Measurements from ENCODE around the gene MAN2B2.

The MAN2B2 gene

GRCh38 chr4:6539009-6539764 is 35.8 kb upstream of the MAN2B2 start:
- Mint-ChIP-seq H3K4me3 (no peak overlapping the region), H3K9me3 (peaks cover 3% of the 10 kb centered on the region), H3K27ac (no peak overlapping the region), H3K27me3 (ENCODE audit: low read depth) (peaks cover 49% of the 10 kb centered on the region), H3K4me1 (no peaks in the 10 kb centered on the region), H3K36me3 (ENCODE audit: low read depth) (no peaks in the 10 kb centered on the region)
- no peak for TF ChIP-seq CTCF (IDR thresholded peaks at IDR 0.05; ENCODE audit: unreplicated experiment in 3 of 3)

GRCh38 chr4:6540879-6541278 is 34.1 kb upstream of the MAN2B2 start:
- H3K27ac Mint-ChIP-seq: no peak overlapping the region

GRCh38 chr4:6541789-6542188 is 33.2 kb upstream of the MAN2B2 start:
- TF ChIP-seq CTCF (IDR thresholded peaks at IDR 0.05; ENCODE audit: unreplicated experiment in 3 of 3): no peak
- Mint-ChIP-seq H3K4me3 (no peak overlapping the region), H3K4me1 (no peaks in the 10 kb centered on the region), H3K27me3 (ENCODE audit: low read depth) (peaks cover 58% of the 10 kb centered on the region), H3K27ac (no peak overlapping the region), H3K9me3 (no peaks in the 10 kb centered on the region), H3K36me3 (ENCODE audit: low read depth) (no peaks in the 10 kb centered on the region)

More at GRCh38 chr4:6540879-6541278, 34.1 kb upstream of the MAN2B2 start:
- no peaks in the 10 kb centered on the region for H3K4me1 Mint-ChIP-seq
- H3K9me3 Mint-ChIP-seq: peaks cover 3% of the 10 kb centered on the region
- peaks cover 54% of the 10 kb centered on the region for H3K27me3 Mint-ChIP-seq (ENCODE audit: low read depth)
- no peaks in the 10 kb centered on the region for H3K36me3 Mint-ChIP-seq (ENCODE audit: low read depth)
- no peak for TF ChIP-seq CTCF (IDR thresholded peaks at IDR 0.05; ENCODE audit: unreplicated experiment in 3 of 3)
- no peak overlapping the region for H3K4me3 Mint-ChIP-seq

GRCh38 chr4:6542951-6543350 is 32.0 kb upstream of the MAN2B2 start:
- Mint-ChIP-seq H3K9me3 (no peaks in the 10 kb centered on the region), H3K27ac (no peak overlapping the region), H3K4me1 (no peaks in the 10 kb centered on the region), H3K27me3 (ENCODE audit: low read depth) (peaks cover 60% of the 10 kb centered on the region), H3K4me3 (no peak overlapping the region), H3K36me3 (ENCODE audit: low read depth) (no peaks in the 10 kb centered on the region)
- no peak for TF ChIP-seq CTCF (IDR thresholded peaks at IDR 0.05; ENCODE audit: unreplicated experiment in 3 of 3)

GRCh38 chr4:6546091-6546490 is 28.9 kb upstream of the MAN2B2 start:
- Mint-ChIP-seq H3K36me3 (ENCODE audit: low read depth) (no peaks in the 10 kb centered on the region), H3K9me3 (no peaks in the 10 kb centered on the region), H3K27ac (no peak overlapping the region), H3K4me3 (no peak overlapping the region), H3K4me1 (no peaks in the 10 kb centered on the region), H3K27me3 (ENCODE audit: low read depth) (peaks cover 63% of the 10 kb centered on the region)
- TF ChIP-seq CTCF (IDR thresholded peaks at IDR 0.05; ENCODE audit: unreplicated experiment in 3 of 3): no peak

All from nephron (organoid).